ENCODE data around the gene CHMP4B.

The CHMP4B gene

DNA sequence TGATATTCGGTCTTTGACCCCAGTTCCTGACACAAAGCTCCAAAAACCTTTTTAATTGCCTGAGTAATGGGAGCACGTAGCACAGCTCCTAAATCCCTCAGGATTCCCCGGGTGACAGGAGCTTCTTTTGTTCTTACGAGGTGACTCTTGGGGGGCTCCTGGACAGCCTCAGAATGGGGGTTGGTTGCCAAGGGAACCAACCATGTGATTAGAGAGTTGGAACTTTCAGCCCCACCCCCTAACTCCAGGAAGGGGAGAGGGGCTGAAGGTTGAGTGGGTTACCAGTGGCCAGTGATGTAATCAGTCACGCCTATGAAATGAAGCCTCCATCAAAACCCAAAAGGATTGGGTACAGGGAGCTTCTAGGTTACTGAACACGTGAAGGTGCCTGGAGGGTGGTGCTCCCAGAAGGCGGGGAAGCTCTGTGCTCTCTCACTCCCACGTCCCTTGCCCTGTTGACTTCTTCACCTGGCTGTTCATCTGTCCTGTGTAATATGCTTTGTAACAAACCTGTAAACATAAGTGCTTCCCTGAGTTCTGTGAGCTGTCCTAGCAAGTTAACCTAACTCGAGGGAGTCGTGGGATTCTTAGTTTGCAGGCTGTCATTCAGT, 89.5 kb downstream of the CHMP4B start:
- no peak for DNase-seq (ENCODE audit: low spot score)

DNA sequence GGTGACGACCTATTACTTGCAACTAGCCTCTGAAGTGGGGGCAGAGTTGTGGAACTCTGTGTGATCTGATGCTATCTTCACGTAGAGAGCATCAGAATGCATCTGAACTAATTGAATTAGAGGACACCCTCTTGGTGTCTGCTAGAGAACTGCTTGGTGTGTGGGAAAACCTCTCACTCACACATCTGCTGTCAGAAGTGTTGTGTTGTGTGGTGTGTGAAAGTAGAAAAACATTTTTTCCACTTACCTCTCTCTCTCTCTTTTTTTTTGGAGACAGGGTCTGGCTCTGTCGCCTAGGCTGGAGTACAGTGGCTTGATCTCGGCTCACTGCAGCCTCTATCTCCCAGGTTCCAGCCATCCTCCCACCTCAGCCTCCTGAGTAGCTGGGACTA, 90.0 kb downstream of the CHMP4B start:
- no peak for DNase-seq (ENCODE audit: low spot score)

DNA sequence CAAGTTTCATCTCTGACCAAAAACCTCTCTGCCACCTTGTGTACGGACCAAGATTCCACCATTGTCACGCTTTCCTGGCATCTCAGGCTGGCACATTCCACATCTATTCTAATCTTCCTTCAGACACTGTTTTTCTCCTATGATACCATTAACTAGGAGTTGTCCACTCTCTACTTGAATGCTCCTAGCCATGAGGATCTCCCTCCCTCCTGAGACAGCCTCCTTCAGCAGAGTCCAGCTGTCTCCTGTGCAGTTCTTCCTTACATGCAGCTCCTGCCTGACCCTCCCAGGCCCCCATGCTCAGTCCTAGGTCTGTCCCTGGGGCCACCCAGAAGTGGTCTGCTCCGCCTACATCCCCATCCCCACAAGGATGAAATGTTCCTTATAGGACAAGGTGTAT, 90.9 kb downstream of the CHMP4B start:
- DNase-seq (ENCODE audit: low spot score) = no peak

All from hepatic stellate cell (primary cell).